GM12875 (cell line): Measurements from ENCODE around the gene SLC25A26.
"Not testable (repeated sequence)": the region's sequence is repeated elsewhere in the genome, so short reads cannot be mapped to it uniquely, and the experiment has no call there.

Source experiments
- H3K4me3 ChIP-seq: one replicate; pipeline ENCODE4 v1.5.1; 2011; ENCODE audit warnings: low read depth, low read length, control low read depth
- TF ChIP-seq, protein P1 (sequence below): IDR thresholded peaks from 2 replicates; pipeline ENCODE4 v1.5.1; 2011; ENCODE audit warnings: low read depth, mild to moderate bottlenecking, control low read depth, inconsistent platforms, low read length, moderate library complexity, borderline replicate concordance; ENCODE audit not compliant: insufficient read depth

Gene SLC25A26

DNA sequence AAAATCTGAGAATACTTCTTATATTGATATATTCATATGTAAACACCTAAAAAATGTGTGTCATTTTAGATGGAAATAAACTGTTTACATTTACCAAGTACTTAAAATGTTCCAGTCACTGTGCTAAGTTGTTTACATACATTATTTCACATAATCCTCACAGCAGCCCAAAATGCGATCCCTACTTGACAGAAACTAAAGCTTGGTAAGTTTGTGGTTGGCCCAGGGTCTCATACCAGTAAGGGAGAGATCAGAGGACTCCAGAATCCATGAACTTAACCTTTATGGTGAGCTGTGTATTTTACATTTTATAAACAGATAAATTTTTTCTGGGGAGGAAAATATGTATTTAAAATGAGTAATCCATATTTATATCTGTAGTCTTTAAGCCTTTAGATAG is 51.2 kb downstream of the SLC25A26 start:
- H3K4me3 ChIP-seq, result no peak overlapping the region
- TF ChIP-seq, protein P1, sequence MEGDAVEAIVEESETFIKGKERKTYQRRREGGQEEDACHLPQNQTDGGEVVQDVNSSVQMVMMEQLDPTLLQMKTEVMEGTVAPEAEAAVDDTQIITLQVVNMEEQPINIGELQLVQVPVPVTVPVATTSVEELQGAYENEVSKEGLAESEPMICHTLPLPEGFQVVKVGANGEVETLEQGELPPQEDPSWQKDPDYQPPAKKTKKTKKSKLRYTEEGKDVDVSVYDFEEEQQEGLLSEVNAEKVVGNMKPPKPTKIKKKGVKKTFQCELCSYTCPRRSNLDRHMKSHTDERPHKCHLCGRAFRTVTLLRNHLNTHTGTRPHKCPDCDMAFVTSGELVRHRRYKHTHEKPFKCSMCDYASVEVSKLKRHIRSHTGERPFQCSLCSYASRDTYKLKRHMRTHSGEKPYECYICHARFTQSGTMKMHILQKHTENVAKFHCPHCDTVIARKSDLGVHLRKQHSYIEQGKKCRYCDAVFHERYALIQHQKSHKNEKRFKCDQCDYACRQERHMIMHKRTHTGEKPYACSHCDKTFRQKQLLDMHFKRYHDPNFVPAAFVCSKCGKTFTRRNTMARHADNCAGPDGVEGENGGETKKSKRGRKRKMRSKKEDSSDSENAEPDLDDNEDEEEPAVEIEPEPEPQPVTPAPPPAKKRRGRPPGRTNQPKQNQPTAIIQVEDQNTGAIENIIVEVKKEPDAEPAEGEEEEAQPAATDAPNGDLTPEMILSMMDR, result no peak

DNA sequence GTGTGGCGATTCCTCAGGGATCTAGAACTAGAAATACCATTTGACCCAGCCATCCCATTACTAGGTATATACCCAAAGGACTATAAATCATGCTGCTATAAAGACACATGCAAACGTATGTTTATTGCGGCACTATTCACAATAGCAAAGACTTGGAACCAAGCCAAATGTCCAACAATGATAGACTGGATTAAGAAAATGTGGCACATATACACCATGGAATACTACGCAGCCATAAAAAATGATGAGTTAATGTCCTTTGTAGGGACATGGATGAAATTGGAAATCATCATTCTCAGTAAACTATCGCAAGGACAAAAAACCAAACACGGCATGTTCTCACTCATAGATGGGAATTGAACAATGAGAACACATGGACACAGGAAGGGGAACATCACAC is 54.0 kb downstream of the SLC25A26 start:
- not testable (repeated sequence) for H3K4me3 ChIP-seq

DNA sequence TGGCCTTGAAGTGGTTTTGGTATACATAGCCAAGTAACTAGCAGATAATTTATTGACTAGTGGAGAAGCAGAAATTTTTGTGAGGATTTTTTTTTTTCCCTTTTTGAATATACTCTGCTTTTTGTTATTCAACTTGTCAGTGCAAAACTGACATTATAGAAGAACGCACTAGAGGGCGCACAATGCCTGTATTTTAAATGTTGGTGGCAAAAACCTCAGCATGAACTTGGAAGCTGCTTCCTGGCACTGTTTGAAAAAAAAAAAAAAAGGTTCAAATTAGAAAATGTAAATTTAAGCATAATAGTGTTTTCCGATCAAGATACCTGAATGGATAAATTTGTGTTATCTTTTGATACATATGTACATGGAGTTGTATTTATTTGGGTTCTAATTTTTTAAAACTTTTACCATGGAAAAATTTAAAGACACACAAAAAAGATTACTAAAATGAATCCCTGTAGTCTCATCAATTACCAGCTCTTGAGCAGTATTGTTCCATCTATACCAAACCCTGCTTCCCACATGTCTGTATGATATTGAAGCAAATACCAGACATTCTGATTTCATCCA is 56.0 kb downstream of the SLC25A26 start:
- TF ChIP-seq, protein P1, result peak; percentile 23; the same call in 1 of the 2 replicates

DNA sequence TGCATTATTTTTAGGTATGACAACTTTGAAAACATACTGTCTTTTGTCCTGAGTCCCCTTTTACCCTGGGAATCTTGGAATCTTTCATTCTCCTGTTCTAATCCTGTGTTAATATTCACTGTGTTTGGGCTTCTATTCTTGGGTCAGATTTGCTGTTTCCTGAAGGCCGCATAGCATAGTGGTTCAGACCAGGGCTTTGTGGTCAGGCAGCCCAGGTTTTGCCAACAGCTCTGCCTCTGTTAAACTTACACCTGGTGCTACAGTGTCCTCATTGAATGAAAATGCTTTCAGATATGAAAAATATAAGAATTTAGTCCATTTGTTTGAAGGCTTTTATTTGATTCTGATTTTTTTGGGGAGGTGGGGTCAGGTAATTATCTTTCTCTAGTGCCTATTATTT is 58.4 kb downstream of the SLC25A26 start:
- TF ChIP-seq, protein P1, result no peak
- no peak overlapping the region for H3K4me3 ChIP-seq

More for the DNA sequence above, 56.0 kb downstream of the SLC25A26 start:
- H3K4me3 ChIP-seq, result no peak overlapping the region

DNA sequence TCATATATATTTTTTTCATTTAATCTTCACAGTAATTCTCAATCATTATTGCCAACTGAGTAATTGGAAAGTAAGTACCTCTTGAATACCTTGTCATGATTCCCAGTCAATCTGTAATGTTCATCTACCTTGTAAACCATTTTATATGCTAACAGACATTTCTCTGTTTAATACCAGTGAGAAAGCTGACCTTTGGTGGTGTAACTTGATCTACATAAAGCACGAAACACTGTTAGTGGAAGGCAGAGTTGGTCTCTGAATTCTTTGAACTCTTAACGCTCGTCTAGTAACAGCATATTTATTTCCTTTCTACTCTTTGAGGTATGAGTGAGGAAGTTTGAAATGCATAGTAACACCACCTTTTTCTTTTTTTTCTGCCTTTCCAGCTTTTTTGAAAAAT is 59.5 kb downstream of the SLC25A26 start:
- H3K4me3 ChIP-seq, result no peak overlapping the region
- TF ChIP-seq, protein P1, result no peak

DNA sequence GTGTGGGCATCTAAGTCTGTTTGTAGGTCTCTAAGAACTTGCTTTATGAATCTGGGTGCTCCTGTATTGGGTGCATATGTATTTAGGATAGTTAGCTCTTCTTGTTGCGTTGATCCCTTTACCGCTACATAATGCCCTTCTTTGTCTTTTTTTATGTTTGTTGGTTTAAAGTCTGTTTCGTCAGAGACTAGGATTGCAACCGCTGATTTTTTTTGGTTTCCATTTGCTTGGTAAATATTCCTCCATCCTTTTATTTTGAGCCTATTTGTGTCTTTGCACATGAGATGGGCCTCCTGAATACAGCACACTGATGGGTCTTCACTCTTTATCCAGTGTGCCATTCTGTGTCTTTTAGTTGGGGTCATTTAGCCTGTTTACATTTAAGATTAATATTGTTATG is 71.1 kb downstream of the SLC25A26 start:
- H3K4me3 ChIP-seq, result not testable (repeated sequence)

DNA sequence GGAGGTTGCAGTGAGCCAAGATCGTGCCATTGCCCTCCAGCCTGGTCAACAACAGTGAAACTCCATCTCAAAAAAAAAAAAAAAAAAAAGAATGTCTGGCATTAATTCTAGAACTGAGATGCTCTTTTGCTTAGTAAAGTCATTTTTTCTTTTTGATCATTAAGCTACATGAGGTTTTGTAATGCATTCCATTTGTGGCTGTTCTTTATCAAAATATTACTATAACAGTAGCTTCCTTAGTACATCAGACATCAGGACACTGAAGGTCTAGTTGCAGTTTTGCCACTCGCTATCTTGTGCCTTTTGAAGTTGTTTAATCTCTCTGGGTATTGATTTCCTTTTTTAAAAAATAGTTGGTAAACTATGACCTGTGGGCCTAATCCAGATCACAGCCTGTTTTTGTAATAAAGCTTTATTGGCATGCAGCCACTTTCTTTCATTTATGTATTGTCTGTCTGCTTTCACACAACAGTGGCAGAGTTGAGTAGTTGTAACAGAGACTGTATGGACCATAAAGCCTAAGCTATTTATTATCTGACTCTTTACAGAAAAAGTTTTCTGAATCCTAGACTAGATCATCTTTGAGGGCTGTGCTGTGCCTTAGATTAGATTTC is 76.6 kb downstream of the SLC25A26 start:
- TF ChIP-seq, protein P1, result no peak
- H3K4me3 ChIP-seq, result no peak overlapping the region

DNA sequence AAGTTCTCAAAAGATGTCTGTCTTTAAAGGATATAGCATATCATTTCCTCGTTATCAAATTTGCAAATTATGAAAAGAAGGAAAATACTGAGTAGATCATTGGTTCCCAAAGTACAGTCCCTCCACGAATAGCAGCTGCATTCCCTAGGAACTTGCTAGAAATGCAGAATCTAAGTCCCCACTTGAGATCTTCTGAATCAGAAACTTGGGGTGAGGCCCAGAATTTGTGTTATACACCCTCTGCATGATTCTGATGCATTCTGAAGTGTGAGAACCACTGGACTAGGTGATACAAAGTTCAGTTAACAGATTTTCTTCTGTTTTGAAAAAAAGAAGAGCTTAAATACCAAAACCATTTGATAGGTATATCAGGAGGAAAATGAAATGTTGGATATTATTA is 77.1 kb downstream of the SLC25A26 start:
- TF ChIP-seq, protein P1, result no peak
- H3K4me3 ChIP-seq, result no peak overlapping the region
